Omental fat pad (tissue), 4 donors: Measurements from ENCODE around the gene IARS1. TPM values are rescaled to one million over a fixed set of nuclear protein-coding genes. Genes with fewer than 3 reads are reported as not detected.

Experiments used
- ATAC-seq: fragments of 150-250 bp; one replicate; pipeline ENCODE4 v1.9.1; 2016; ENCODE audit warnings: mild to moderate bottlenecking, moderate library complexity; ENCODE audit not compliant: low FRiP score
- DNase-seq: peaks from one replicate; pipeline ENCODE4 v3.0.0-alpha.2; 2019; ENCODE audit warnings: low spot score
- total RNA-seq, 4 donors: library from RNA; depleted of rRNA; stranded (reverse); fragments of >200 nt; gene quantifications; one replicate each; pipeline ENCODE4 v1.1.0, GENCODE V29; 2016
- TF ChIP-seq, protein P1 (sequence below), 3 donors: fragments of 450-650 bp; IDR thresholded peaks; one replicate each; pipeline ENCODE4 v1.5.1; 2016 to 2017; ENCODE audit warnings: antibody characterized with exemption in 3 of 3, mild to moderate bottlenecking in 3 of 3, moderate library complexity in 2 of 3

Gene IARS1
- total RNA-seq, 4 donors from 2014 or later: 73.8 to 198 (median 85.8) TPM

DNA sequence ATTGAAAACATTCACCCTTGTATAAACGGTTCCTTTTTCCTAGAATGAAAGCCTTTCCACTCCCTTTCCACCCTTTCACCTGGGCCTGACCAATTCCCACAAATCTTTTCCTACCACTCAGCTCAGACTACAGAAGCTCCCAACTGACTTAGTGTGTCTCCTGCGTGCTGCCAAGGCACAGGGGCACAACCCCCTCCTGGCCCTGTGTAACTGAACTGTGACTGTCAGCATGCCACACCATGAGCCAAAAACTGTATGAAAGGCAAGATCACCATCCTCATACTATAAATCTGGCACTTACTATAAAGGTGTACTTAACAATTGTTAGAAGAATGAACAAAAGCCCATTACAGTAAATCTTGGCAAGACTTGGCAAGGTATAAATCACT is 20.1 kb upstream of the IARS1 start:
- no peak for ATAC-seq
- TF ChIP-seq, protein P1, sequence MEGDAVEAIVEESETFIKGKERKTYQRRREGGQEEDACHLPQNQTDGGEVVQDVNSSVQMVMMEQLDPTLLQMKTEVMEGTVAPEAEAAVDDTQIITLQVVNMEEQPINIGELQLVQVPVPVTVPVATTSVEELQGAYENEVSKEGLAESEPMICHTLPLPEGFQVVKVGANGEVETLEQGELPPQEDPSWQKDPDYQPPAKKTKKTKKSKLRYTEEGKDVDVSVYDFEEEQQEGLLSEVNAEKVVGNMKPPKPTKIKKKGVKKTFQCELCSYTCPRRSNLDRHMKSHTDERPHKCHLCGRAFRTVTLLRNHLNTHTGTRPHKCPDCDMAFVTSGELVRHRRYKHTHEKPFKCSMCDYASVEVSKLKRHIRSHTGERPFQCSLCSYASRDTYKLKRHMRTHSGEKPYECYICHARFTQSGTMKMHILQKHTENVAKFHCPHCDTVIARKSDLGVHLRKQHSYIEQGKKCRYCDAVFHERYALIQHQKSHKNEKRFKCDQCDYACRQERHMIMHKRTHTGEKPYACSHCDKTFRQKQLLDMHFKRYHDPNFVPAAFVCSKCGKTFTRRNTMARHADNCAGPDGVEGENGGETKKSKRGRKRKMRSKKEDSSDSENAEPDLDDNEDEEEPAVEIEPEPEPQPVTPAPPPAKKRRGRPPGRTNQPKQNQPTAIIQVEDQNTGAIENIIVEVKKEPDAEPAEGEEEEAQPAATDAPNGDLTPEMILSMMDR (IDR thresholded peaks at IDR 0.05): no peak
- DNase-seq: no peak

DNA sequence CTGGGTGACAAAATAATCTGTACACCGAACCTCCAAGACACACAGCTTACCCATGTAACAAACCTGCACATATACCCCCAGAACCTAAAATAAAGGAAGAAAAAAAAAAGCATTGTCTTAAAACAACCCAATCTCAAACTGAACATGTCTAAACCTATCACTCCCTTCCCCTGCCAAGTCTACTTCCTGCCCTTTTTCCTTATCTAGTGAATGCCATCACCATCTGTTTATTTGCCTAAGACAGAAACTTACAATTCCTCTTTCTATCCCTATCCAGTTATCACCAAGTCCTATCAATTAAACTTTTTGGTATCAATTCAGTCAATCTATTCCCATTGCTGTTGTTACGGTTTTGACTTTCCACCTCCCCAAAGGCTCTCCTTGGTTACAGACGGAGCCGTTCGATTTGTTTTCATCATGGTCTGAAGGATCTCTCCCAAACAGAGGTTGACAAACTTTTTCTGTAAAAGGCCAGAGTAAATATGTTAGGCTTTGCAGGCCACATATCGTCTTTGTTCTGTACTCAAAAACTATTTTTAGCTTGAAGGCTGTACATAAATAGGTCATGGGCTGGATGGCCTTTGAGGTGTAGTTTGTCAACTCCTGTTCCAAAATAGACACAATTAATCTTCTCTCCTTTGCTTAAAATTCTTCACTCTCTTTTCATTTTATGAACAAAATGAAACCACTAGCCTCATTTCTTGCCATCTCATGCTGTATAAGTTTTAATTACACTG is 19.6 kb upstream of the IARS1 start:
- TF ChIP-seq, protein P1 (IDR thresholded peaks at IDR 0.05): no peak
- no peak for DNase-seq
- no peak for ATAC-seq

DNA sequence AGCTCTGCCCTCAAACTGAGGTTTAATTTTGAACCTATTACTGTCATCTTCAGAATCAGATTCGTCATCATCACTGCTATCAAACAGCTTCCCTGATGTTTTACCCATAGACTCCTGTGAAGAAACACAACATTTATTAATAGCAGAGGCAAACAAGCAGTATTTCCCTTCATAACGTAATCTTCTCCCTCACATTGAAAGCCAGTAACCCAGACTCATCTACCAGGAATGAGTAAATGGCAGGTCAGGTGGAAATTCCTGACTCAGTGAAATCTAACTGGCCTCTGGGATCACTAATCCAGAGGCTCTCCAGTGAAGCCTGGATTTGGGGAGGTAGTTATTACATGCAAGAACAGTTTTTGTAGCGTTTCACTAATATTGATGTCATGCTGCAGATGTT is 17.1 kb upstream of the IARS1 start:
- DNase-seq: no peak
- no peak for ATAC-seq
- TF ChIP-seq, protein P1 (IDR thresholded peaks at IDR 0.05): no peak

DNA sequence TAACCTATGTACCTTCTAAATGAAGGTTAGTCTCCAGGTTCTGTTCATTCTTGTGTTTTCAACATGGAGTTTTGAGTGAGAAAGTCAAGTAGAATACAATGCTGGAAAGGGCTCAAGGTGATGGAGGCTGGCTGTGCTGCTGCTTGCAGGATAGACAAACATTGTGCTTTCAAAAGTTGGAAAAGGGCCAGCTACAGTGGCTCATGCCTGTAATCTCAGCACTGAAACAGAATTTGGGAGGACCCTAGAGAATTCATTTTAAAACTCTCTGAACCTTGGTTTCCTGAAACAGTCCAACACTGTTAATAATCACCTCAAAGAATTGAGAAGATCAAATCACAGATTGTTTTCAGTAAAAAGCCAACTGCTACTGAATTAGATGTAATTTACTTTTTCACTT is 15.4 kb upstream of the IARS1 start:
- TF ChIP-seq, protein P1 (IDR thresholded peaks at IDR 0.05): no peak
- DNase-seq (no peak), ATAC-seq (no peak)

DNA sequence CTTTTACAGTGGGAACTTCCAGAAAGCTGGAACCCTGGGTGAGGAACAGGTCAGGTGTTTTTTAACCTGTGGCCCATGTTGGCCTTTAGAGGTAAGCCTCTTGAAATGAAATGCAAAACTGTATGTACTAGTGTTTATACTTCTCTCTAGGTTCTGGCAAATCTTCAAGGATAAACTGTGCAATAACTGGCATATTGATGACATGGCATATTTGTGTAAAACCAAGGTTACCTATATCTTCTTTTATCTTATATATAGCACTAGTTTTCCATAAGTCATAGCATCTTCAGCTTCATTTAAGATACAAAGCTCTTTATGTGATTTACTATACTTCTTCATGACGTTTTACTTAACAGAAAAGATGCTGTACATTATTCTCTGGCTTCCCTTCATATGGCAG is 7.4 kb upstream of the IARS1 start:
- ATAC-seq: no peak
- DNase-seq: no peak
- TF ChIP-seq, protein P1 (IDR thresholded peaks at IDR 0.05): no peak

DNA sequence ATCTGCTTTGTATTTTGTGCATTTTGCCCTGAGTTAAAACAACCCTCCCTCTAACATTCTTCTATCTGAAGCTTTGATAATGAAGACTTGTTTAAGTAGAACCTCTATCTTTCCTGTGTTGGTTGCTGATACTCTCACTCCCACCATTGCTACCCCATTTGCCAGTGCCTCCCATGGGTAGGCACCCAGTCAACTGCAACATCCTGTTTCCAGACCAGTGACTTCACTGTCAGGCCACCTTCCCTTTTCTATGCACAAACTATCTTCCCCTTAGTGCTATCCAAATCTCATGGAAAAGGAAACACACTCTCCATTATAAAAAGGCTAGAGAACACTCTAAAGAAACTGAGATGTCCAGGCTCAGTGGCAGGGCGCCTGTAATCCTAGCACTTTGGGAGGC is 5.6 kb upstream of the IARS1 start:
- TF ChIP-seq, protein P1 (IDR thresholded peaks at IDR 0.05): no peak
- DNase-seq (no peak), ATAC-seq (no peak)

DNA sequence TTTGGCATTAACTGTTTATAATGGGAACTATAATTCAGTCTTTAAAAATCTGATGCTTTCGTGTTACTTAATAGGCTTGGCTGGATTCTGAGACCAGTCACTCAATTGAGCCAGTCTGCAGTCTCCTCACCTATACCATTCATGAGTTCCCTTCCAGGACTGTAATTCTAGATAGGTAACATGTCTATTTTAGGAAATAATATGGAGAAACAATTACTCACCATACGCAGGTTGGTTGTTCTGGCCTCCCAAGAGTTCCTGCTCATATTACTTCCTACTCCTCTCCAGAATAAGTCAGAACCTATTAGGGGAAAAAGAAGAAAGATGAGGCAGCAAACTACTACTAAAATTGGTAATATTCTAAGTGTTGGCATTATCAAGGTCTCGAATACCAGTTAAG is 4.5 kb upstream of the IARS1 start:
- TF ChIP-seq, protein P1 (IDR thresholded peaks at IDR 0.05): no peak
- DNase-seq: no peak
- ATAC-seq: no peak
